ENCODE data around the gene SAMD14. TPM values are rescaled to one million over a fixed set of nuclear protein-coding genes. Genes with fewer than 3 reads are reported as not detected.

Gene SAMD14
- polyA plus RNA-seq, 1 experiment = 3.5 TPM

GRCh38 chr17:50135316-50136095 is 5.5 kb upstream of the SAMD14 start:
- Histone ChIP-seq H3K4me3 (ENCODE audit: low read depth, low read length) (no peak overlapping the region), H3K27me3 (ENCODE audit: control insufficient read depth, insufficient read depth, low read length) (no peaks in the 10 kb centered on the region), H3K9me3 (ENCODE audit: control insufficient read depth, insufficient read depth, low read length) (peaks cover 6% of the 10 kb centered on the region), H3K27ac (ENCODE audit: low read depth, low read length) (no peak overlapping the region)
- ChIA-PET CTCF (no interaction called here), POLR2A (interaction anchor here (1.0 kb wide), 1 partner anchor 17 kb away, joined by 3 read pairs; no protein-coding TSS in a partner anchor)
- no peak for DNase-seq (ENCODE audit: low read depth, low spot score)
- no peak for TF ChIP-seq CTCF (IDR thresholded peaks at IDR 0.05; ENCODE audit: low read depth, low read length)

GRCh38 chr17:50134206-50135110 is 4.5 kb upstream of the SAMD14 start:
- ChIA-PET CTCF (interaction anchor here (0.5 to 1.0 kb wide), 2 partner anchors 27 to 40 kb away, joined by 4 to 5 read pairs; no protein-coding TSS in a partner anchor), POLR2A (interaction anchor here (0.6 kb wide), 1 partner anchor 24 kb away, joined by 8 read pairs; no protein-coding TSS in a partner anchor)
- TF ChIP-seq CTCF (IDR thresholded peaks at IDR 0.05; ENCODE audit: low read depth, low read length) = no peak; the same call in 1 of the 2 replicates
- Histone ChIP-seq H3K27ac (ENCODE audit: low read depth, low read length) (no peak overlapping the region), H3K27me3 (ENCODE audit: control insufficient read depth, insufficient read depth, low read length) (no peaks in the 10 kb centered on the region), H3K4me3 (ENCODE audit: low read depth, low read length) (no peak overlapping the region), H3K9me3 (ENCODE audit: control insufficient read depth, insufficient read depth, low read length) (no peaks in the 10 kb centered on the region; the same call in 1 of the 2 replicates)
- DNase-seq (ENCODE audit: low read depth, low spot score) = no peak

GRCh38 chr17:50133769-50134099 is 3.8 kb upstream of the SAMD14 start:
- CTCF ChIA-PET = interaction anchor here (1.0 to 2.1 kb wide), 3 partner anchors 19 to 39 kb away, joined by 4 to 8 read pairs (median 6); partner anchors contain the start of gene PDK2

GRCh38 chr17:50133028-50133768 is 3.2 kb upstream of the SAMD14 start:
- no peak for DNase-seq (ENCODE audit: low read depth, low spot score)
- peak overlapping the region; percentile 57 for H3K27ac ChIP-seq (ENCODE audit: low read depth, low read length)
- ChIA-PET CTCF (interaction anchor here (1.0 to 2.1 kb wide), 4 partner anchors 18 to 39 kb away, joined by 3 to 8 read pairs (median 5); partner anchors contain the start of gene PDK2), POLR2A (interaction anchor here (1.1 kb wide), 2 partner anchors 19 to 26 kb away, joined by 4 to 6 read pairs; no protein-coding TSS in a partner anchor)
- H3K9me3 ChIP-seq (ENCODE audit: control insufficient read depth, insufficient read depth, low read length) = no peaks in the 10 kb centered on the region; the same call in 1 of the 2 replicates
- no peak overlapping the region for H3K4me3 ChIP-seq (ENCODE audit: low read depth, low read length)
- H3K27me3 ChIP-seq (ENCODE audit: control insufficient read depth, insufficient read depth, low read length) = no peaks in the 10 kb centered on the region
- TF ChIP-seq CTCF (IDR thresholded peaks at IDR 0.05; ENCODE audit: low read depth, low read length) = no peak

More at GRCh38 chr17:50133769-50134099, 3.8 kb upstream of the SAMD14 start:
- DNase-seq (ENCODE audit: low read depth, low spot score) = no peak
- no peak overlapping the region for H3K4me3 ChIP-seq (ENCODE audit: low read depth, low read length)
- H3K27ac ChIP-seq (ENCODE audit: low read depth, low read length) = peak overlapping the region; percentile 57
- no peaks in the 10 kb centered on the region; the same call in 1 of the 2 replicates for H3K9me3 ChIP-seq (ENCODE audit: control insufficient read depth, insufficient read depth, low read length)
- TF ChIP-seq CTCF (IDR thresholded peaks at IDR 0.05; ENCODE audit: low read depth, low read length) = no peak
- no peaks in the 10 kb centered on the region for H3K27me3 ChIP-seq (ENCODE audit: control insufficient read depth, insufficient read depth, low read length)
- POLR2A ChIA-PET = interaction anchor here (0.6 to 1.1 kb wide), 2 partner anchors 25 to 26 kb away, joined by 4 to 8 read pairs; no protein-coding TSS in a partner anchor

Measured in AG04450 (cell line).